ENCODE measurements around the gene SLC44A1.
A peak's percentile ranks its signal among the peaks of the same experiment; 100 is the strongest.

Gene SLC44A1

DNA sequence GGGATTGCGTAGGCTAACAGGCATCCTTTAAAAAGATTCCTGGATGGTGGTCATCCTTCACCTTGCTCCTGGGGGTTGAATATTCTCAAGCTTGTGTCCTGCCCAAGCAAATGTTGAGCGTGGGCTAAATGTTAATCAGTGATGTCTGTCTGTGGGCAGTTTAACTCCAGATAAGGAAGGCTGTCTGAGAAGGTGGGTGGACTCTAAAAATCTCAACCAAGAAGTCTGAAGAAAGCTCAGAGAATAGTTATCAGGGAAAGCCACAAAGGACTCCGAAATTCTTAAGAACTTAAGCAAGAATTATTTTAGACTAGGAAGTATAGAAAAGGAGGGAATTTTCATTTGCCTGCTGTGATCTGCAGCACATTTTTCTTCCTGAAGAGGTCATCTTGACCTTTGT, 125.5 kb downstream of the SLC44A1 start:
- DNase-seq = no peak
- intact Hi-C loops (cut with DNase I) = no loop called here

DNA sequence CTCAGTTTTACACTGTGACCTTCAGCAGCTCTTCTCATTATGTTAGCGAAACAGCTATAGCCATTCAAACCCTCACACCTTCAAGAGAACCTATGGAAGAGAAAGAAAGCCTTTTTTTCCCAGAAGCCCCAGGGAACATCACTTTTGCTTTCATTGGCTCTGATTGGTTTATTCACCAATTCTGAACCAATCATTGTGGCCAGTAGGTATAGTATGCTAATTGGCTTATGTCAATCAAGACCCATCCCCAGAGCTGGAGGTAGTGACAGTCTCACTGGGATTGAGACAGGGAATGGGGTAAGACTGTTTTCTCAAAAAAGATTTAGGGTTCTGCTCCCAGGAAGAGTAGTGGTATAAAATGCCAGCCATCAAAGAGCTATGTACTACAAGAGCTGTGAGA, 129.3 kb downstream of the SLC44A1 start:
- no peak for DNase-seq
- intact Hi-C loops (cut with DNase I) = no loop called here

DNA sequence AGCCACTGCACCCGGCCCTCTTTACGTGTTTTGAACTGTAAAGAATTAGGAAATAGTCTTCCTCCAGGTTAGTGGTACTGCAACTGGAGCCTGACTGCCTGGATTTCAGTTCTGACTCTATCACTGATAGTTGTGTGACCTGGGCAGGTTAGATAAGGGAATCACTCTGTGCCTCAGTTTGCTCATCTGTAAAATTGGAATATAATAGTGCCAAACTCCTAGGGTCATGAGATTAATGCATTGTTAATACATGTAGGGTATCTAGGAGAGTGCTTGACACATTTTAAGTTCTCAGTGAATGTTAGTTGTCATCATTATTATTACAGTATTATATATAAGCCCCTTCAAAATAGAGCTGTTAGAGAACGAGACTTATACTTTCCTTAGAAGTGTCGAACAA, 130.9 kb downstream of the SLC44A1 start:
- intact Hi-C loops (cut with DNase I) = no loop called here
- no peak for DNase-seq

DNA sequence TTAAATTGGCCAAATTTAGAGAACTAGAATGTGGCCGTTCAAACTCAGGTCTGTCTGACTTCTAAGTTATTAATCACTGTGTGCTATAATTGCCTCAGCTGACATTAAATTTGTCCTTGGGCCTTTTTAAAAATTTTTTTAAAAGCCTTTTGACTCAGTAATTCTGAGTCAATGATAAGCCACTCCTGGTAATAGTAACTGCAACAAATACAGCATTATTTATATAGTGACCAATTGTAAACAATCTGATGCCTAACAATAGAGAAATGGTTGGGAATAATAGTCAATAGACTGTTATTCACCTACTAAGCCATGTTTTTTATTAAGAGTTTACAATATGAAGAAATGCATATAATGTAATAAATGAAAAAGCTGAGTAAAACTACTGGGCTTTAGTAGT, 132.4 kb downstream of the SLC44A1 start:
- intact Hi-C loops (cut with DNase I) = no loop called here
- DNase-seq = no peak

DNA sequence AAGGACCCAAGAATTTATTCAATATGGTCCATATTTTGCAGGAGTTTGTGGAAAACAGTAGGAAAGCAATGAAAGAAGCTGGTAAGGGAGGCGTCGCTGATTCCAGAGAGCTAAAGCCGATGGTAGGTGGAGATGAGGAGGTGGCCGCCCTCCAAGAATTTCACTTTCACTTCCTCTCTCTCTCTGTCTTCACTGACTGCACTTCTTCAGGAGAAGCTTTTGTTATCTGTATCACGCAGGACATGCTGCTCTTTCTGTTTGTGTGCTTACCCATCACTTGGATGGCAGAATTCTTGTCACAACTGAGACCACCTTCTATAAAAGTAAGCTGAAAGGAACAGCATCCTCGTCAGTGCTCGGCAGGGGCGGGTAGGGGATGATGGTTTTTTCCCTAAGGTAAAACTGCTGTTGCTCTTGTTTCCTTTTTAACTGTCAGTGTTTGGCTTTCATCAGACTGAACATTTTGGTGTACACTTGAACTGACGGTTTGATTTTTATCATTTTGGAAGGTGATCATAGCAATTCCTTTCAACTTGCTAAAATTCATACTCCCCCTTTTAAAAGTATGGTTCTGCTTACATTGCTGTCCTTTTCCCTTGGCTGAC, 141.0 kb downstream of the SLC44A1 start:
- DNase-seq = peak in 6 of 10 donors; percentile 29 to 80 (median 56)
- intact Hi-C loops (cut with DNase I) = no loop called here

DNA sequence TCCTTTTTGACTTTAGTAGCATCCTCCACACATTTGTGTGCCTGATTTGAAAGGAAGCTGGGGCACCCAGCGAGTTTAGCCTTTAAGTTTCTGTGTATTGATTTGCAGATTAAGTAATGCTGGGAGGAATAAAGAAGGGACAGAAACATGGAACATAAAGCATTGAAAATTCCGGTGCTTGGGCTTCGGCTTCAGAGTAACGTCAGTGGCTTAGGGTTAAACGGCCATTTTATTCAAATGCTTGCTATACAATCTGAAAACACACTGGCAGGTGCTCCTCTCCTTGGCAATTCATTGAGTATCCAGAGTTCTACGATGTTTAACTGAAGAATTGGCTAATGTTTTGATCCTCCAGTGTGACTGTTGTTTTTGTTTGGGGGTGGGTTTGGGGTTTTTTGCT, 145.3 kb downstream of the SLC44A1 start:
- intact Hi-C loops (cut with DNase I) = no loop called here

DNA sequence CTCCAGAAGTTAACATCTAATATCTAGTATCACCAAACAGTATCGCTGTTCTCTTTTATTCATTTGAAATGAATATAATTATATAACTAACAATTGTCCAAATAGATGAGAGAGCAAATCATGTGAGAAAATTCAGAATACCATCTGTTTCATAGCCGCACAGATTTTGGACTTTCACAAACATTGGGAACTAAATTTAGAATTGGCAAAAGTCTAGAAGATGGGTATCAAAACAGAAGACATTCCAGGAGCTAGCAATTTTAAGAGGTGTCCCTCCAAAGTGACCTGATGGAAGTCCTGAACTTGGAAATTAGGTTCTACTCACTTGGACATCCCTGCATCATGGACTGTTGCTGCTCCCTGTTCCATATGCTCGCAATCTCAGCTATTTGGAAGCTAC, 146.4 kb downstream of the SLC44A1 start:
- intact Hi-C loops (cut with DNase I) = no loop called here
- DNase-seq = no peak

More for the DNA sequence above, 145.3 kb downstream of the SLC44A1 start:
- DNase-seq = no peak

DNA sequence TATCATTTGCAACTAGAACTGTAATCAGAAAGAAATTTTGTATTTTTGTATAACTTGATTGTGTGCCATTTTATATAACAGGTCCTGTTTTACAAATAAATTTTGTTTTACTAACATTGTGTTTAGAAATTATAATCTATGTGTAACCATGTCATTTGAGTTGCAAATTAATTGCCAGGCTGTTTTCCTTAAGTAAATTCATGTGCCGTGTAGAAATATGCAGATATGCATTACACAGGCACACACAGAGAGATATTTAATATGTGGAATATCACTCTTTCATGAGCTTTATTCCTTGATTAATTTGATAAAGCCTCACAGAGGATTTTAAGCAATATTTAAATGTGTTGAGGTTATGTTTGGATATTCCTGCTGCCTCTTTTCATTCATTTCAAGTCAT, 146.8 kb downstream of the SLC44A1 start:
- intact Hi-C loops (cut with DNase I) = no loop called here
- no peak for DNase-seq

DNA sequence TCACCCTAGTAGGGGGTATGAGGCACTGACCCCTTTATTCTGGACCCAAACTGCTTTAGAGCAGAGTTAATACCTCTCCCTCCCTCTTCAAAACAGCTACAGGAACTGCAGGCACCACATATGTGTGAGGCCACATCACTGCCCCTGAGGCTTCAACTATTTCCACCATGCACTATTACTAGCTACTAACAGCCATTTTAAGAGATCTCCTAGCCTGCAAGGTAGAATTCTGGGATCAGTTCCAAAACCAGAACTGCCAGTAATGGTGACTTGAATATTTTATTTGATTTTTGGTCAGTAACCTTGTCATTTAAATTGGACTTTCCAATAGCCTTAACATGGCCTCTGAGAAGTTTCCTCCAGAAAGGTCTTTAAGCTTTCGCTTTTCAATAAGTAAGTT, 148.1 kb downstream of the SLC44A1 start:
- intact Hi-C loops (cut with DNase I) = no loop called here
- DNase-seq = no peak

DNA sequence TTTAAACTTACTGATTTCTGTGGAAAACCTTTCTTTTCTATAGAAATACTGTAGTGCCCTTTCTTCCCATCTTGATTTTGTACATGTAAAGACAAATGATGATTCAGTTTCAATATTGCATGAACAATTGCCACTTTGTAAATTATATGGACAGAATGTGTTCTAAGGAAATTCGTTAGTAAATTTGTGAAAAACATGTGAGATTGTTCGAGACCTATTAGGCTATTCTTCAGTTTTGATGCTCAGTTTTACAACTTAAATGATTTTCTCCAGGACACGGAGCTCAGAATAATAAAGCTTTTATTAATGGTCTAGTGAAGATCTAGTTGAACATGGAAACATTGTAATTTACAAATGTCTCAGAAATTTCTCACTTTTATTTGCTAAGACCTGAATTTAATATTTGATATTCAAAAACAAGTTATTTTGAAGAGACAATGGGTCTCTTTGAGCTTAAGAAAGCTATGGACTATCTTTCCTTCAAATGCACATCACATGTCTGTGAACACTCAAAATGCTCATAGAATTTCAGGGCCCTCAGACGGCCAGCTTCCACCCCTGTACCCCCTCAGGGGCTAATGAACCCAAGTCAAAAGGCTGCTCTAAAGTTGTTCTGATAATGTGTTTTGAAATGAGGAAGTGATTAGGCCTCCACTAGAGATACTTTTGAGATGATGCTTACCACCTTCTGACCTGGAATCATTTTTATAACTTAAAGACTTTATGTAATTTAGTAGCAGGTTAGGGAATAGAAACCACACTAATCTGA, 149.3 kb downstream of the SLC44A1 start:
- intact Hi-C loops (cut with DNase I) = no loop called here

DNA sequence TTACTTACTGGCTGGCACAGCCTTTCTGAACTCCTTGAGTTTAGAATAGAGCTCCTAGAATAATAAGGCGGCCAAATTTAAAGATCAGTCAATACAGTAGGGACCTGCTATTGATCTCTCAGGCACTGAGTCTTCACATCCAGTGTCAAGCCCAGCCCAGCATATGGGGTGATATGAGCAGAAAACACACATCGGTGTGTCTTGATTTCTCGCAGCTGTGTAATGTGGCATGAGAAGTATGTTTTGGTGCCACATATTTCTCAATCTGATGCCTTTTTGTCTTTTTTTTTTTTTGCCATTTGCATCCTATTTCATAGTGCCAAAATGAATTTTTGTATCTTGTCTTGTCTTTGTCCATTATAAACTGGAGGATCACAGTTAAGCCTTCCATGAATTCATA, 152.0 kb downstream of the SLC44A1 start:
- no peak for DNase-seq
- intact Hi-C loops (cut with DNase I) = no loop called here

More for the DNA sequence above, 149.3 kb downstream of the SLC44A1 start:
- DNase-seq = no peak

DNA sequence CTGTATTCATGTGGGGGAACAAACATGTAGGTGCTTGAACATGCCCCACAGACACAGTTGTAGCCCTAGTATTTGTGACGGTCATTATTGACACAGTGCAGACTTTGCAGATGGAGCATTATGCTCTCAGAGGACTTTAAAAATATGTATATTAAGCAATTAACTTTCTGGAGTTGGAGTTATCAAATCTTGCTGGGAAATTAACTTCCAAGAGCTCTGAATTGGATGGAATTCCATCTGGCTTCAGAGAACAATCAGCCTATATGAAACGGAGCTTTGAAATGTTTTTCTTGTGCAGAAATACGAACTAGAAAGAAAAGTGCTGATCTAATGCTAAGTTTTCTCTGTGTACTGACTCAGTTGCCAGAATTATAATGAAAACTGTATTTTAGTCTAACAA, 152.4 kb downstream of the SLC44A1 start:
- no peak for DNase-seq
- intact Hi-C loops (cut with DNase I) = no loop called here

DNA sequence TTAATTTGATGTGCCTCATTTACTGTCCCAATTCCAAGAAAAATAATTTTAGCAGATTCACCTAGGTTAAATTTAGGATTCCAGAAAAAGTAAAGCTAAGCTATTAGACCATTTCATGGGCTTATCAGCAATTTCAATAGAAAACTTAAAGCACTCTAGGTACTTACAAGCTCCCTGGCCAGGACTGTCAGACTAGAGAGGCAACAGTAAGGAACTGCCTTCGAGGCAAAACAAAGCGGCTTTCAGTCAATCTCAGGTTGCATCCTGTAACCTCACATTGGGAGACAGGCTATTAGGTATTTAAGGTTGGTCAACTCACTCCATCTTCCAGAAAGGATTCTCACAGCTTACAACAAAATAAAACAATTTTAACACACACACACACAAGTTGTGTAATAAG, 154.7 kb downstream of the SLC44A1 start:
- DNase-seq = no peak
- intact Hi-C loops (cut with DNase I) = no loop called here

DNA sequence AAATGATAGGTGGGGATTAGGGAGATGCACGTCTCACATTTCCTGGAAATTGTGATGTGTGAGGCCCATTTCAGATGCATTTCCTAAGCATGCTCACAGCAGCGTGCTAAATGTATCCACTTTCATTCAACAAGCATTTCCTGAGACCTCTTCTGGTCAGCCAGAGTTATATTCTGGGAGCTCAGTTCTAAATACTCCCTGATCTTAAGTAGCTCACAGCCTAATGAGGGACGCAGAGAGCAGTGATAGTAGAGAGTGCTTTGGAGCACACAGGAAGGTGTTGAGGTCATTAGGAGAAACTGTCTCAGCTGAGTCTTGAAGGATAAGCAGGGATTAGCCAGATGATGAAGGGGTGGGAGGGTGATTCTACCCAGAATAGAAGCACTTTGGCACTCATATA, 157.2 kb downstream of the SLC44A1 start:
- DNase-seq = no peak
- intact Hi-C loops (cut with DNase I) = no loop called here

DNA sequence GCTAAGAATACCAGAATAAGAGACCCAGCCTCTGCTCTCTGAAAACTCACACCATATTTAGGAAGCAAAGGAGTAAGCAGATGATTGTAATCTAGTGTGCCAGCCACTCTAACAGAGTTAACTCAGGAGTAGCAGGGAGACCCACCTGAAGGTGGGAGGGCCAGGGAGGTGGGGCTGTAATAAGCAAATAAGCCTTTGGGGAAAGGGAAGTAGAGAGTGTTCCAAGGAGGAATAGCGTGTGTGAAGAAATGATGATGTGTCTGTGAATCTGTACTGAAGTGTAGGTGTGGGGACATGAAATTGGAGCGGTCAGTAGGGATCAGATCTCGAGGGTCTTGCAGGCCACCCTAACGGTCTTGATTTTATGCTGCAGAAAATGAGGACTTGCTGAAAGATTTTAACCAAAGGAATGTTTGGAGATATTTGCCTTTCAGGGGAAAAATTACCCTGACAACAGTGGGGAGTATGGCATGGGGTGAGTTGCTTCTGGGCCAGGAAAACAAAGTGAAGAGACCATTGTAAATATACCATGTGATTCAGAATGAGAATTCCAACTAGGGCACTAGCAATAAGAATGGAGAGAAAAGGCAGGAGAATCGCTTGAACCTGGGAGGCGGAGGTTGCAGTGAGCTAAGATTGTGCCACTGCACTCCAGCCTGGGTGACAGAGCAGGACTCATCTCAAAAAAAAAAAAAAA, 159.2 kb downstream of the SLC44A1 start:
- DNase-seq = no peak

DNA sequence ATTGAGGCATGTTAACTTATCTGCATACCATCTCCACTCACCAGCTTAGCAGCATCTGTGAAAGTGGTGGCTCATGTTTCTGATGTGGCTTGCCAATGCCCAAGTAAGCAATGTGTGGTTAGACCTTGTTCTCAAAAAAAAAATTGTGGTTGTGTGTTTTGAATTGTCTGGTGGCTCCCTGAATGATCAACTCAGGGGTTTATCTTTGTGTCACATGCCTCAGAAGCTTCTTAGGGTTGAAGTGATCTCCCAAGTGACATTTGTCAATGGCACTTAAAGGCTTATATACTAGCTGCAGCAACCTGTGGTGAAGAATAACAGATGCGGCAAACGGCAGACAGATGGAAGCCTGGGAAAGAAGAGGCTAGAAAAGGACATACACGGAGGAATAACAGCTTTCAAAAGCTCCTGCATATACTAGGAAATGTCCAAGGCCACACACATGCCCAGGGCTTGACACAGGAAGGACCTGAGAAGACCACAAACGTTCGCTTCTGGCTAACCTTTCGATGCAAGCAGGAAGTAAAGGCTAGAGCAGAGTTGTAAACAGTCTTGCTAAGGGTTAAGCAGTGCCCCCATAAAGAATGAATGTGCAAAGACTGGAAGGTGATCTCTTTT, 161.2 kb downstream of the SLC44A1 start:
- DNase-seq = no peak
- intact Hi-C loops (cut with DNase I) = no loop called here

More for the DNA sequence above, 159.2 kb downstream of the SLC44A1 start:
- intact Hi-C loops (cut with DNase I) = no loop called here

DNA sequence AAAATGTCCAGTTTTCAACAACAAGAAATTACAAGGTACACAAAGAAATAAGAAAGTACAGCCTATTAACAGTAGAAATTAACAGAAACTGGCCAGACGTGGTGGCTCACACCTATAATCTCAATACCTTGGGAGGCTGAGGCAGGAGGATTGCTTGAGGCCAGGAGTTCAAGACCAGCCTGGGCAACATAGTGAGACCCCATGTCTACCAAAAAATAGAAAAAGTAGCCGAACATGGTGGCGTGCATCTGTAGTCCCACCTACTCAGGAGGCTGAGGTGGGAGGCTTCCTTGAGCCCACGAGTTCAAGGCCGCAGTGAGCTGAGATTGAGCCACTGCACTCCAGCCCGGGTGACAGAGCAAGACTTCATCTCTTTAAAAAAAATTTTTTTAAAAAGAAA, 161.9 kb downstream of the SLC44A1 start:
- DNase-seq = no peak
- intact Hi-C loops (cut with DNase I) = no loop called here

DNA sequence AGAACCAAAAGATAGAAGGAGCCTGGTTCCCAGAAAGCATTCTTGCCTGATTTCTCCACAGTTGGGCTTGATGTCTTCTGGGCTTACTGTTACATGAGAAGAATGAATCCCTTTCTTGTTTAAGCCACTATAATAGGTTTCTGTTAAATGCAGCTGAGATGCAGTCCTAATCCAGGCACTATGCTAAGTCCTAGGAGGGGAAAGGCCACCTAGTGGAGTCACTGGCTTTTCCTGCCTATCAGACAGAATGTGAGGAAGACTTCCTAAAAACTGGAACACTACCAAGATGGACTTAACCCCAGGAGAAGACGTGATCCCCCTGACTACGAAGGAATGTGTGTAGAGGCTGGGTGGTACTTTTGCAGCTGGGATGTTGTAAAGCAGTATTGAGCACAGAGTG, 169.1 kb downstream of the SLC44A1 start:
- intact Hi-C loops (cut with DNase I) = loop anchor here (10.0 kb wide), 3 partner anchors 449 to 629 kb away; partner anchors contain the start of gene ABCA1

DNA sequence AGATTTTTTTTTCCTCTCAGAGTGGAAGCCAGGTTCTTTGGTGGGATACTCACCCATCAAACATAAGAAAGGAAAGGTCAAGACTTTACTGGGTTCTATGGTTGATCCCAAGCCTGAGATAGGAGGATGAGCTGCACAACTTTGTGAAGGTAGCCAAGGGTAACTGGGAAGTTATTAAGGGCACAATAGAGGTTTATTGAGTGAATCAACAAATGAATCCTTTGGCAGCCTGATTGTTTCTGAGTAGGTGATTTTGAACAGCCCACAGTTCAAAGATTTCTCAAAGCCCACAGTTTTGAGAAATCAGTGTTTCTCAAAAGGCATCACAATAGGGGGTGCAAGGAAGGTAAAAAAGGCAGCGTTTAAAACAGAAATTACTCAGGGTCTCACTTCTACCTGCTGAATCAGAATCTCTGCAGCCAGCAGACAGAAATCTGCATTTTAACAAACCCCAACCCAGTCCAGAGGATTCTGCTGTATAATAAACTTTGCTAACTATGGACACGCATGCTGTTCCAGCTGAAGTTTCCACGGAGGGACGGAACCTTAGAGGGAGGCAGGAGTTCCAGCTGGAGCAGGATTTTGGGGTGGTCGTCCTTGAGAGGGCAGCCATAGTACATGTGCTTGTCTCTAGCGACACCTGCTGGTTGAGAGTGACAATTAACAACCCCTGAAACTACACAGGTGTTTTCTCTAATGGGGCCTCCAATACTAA, 170.7 kb downstream of the SLC44A1 start:
- intact Hi-C loops (cut with DNase I) = loop anchor here (2.0 to 10.0 kb wide), 5 partner anchors 170 to 630 kb away; partner anchors contain the start of genes ABCA1 and SLC44A1
- peak in 6 of 10 donors; percentile 16 to 84 (median 64) for DNase-seq

More for the DNA sequence above, 169.1 kb downstream of the SLC44A1 start:
- no peak for DNase-seq

DNA sequence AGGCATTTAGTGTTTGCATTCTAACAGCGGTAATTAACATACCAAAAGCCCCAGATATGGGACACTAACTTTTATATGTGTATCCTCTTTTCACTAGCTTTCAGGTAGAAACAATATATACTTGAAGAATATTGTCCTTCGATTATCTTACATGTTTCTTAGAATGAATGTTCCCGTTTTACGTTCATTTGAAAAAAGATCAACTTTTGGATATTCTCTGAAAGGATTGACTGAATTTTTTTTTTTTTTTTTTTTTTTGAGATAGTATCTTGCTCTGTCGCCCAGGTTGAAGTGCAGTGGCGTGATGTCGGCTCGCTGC, 171.2 kb downstream of the SLC44A1 start:
- intact Hi-C loops (cut with DNase I) = loop anchor here (2.0 to 10.0 kb wide), 5 partner anchors 171 to 631 kb away; partner anchors contain the start of genes ABCA1 and SLC44A1
- DNase-seq = no peak

Data from posterior cingulate gyrus (tissue), 11 donors.